ENCODE measurements around the gene IQGAP2. TPM values are rescaled to one million over a fixed set of nuclear protein-coding genes. Genes with fewer than 3 reads are reported as not detected.
A peak's percentile ranks its signal among the peaks of the same experiment; 100 is the strongest.
"Not testable (repeated sequence)": the region's sequence is repeated elsewhere in the genome, so short reads cannot be mapped to it uniquely, and the experiment has no call there.

IQGAP2 gene
- total RNA-seq, 1 donor from 2014 or later: 8.8 TPM

DNA sequence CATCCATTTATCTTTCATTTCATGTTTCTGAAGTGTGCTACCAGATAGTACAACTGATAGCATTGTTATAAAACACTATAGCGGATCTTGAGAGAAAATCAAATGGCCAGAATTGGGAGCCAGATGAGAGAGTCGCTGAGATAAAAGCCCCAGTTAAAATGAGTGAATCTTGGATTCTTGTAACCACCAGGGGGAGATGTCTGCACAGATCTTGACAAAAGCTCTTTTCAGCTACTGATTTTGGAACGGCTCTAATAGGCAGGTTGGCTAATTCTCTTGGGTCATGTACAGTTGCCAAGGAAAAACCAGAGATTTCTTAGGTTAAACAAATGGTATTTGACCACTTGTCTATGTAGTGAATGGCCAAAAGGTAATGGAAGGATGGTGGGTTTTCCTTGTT is 198.4 kb downstream of the IQGAP2 start:
- DNase-seq (ENCODE audit: extremely low spot score, unreplicated experiment): no peak
- no peaks in the 10 kb centered on the region for H3K36me3 Mint-ChIP-seq (ENCODE audit: unreplicated experiment)
- TF ChIP-seq, protein P1, sequence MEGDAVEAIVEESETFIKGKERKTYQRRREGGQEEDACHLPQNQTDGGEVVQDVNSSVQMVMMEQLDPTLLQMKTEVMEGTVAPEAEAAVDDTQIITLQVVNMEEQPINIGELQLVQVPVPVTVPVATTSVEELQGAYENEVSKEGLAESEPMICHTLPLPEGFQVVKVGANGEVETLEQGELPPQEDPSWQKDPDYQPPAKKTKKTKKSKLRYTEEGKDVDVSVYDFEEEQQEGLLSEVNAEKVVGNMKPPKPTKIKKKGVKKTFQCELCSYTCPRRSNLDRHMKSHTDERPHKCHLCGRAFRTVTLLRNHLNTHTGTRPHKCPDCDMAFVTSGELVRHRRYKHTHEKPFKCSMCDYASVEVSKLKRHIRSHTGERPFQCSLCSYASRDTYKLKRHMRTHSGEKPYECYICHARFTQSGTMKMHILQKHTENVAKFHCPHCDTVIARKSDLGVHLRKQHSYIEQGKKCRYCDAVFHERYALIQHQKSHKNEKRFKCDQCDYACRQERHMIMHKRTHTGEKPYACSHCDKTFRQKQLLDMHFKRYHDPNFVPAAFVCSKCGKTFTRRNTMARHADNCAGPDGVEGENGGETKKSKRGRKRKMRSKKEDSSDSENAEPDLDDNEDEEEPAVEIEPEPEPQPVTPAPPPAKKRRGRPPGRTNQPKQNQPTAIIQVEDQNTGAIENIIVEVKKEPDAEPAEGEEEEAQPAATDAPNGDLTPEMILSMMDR (IDR thresholded peaks at IDR 0.05): peak; percentile 84

GRCh38 chr5:76602094-76602726 is 199.1 kb downstream of the IQGAP2 start:
- DNase-seq (ENCODE audit: extremely low spot score, unreplicated experiment): no peak
- H3K27ac Mint-ChIP-seq (ENCODE audit: unreplicated experiment): no peak overlapping the region

More for the DNA sequence above, 198.4 kb downstream of the IQGAP2 start:
- Mint-ChIP-seq H3K27me3 (ENCODE audit: unreplicated experiment) (no peaks in the 10 kb centered on the region), H3K9me3 (ENCODE audit: unreplicated experiment) (peaks cover 3% of the 10 kb centered on the region), H3K4me1 (ENCODE audit: unreplicated experiment) (peaks cover 39% of the 10 kb centered on the region), H3K4me3 (ENCODE audit: unreplicated experiment) (no peak overlapping the region), H3K27ac (ENCODE audit: unreplicated experiment) (no peak overlapping the region)

GRCh38 chr5:76603991-76604390 is 200.9 kb downstream of the IQGAP2 start:
- H3K27ac Mint-ChIP-seq (ENCODE audit: unreplicated experiment): not testable (repeated sequence)

More at GRCh38 chr5:76602094-76602726, 199.1 kb downstream of the IQGAP2 start:
- Mint-ChIP-seq H3K4me1 (ENCODE audit: unreplicated experiment) (peaks cover 47% of the 10 kb centered on the region), H3K36me3 (ENCODE audit: unreplicated experiment) (no peaks in the 10 kb centered on the region), H3K9me3 (ENCODE audit: unreplicated experiment) (peaks cover 3% of the 10 kb centered on the region), H3K27me3 (ENCODE audit: unreplicated experiment) (no peaks in the 10 kb centered on the region), H3K4me3 (ENCODE audit: unreplicated experiment) (no peak overlapping the region)
- TF ChIP-seq, protein P1 (IDR thresholded peaks at IDR 0.05): peak; percentile 56

GRCh38 chr5:76604838-76605237 is 201.8 kb downstream of the IQGAP2 start:
- no peak for DNase-seq (ENCODE audit: extremely low spot score, unreplicated experiment)
- Mint-ChIP-seq H3K36me3 (ENCODE audit: unreplicated experiment) (no peaks in the 10 kb centered on the region), H3K27me3 (ENCODE audit: unreplicated experiment) (no peaks in the 10 kb centered on the region), H3K4me1 (ENCODE audit: unreplicated experiment) (peaks cover 57% of the 10 kb centered on the region), H3K27ac (ENCODE audit: unreplicated experiment) (peak overlapping the region; percentile 76), H3K4me3 (ENCODE audit: unreplicated experiment) (no peak overlapping the region), H3K9me3 (ENCODE audit: unreplicated experiment) (peaks cover 3% of the 10 kb centered on the region)
- TF ChIP-seq, protein P1 (IDR thresholded peaks at IDR 0.05): no peak

More at GRCh38 chr5:76603991-76604390, 200.9 kb downstream of the IQGAP2 start:
- H3K9me3 Mint-ChIP-seq (ENCODE audit: unreplicated experiment); H3K27me3 Mint-ChIP-seq (ENCODE audit: unreplicated experiment); H3K4me3 Mint-ChIP-seq (ENCODE audit: unreplicated experiment); DNase-seq (ENCODE audit: extremely low spot score, unreplicated experiment); H3K36me3 Mint-ChIP-seq (ENCODE audit: unreplicated experiment): not testable (repeated sequence)
- H3K4me1 Mint-ChIP-seq (ENCODE audit: unreplicated experiment): peaks cover 54% of the 10 kb centered on the region

DNA sequence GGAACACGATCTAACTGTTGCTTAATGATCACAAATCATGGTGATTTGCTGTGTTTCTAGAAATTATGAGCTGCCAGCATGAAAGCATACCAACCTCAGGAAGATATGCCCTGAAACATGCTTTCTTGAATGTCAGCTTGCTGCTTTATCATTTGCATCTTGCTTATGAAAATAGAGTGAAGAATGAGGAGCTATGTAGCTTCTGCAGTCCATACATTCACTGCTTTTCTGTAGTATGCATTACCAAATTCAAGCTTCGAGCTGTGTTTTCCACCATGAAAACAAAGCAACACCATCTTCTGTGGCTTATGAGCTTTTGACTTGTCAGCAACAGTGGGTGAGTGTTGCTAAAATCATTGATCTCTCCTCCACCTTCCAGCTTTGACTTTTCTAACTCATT is 203.6 kb downstream of the IQGAP2 start:
- TF ChIP-seq, protein P1 (IDR thresholded peaks at IDR 0.05): no peak
- DNase-seq (ENCODE audit: extremely low spot score, unreplicated experiment): no peak
- Mint-ChIP-seq H3K9me3 (ENCODE audit: unreplicated experiment) (peaks cover 3% of the 10 kb centered on the region), H3K27ac (ENCODE audit: unreplicated experiment) (no peak overlapping the region), H3K4me1 (ENCODE audit: unreplicated experiment) (peaks cover 58% of the 10 kb centered on the region), H3K27me3 (ENCODE audit: unreplicated experiment) (no peaks in the 10 kb centered on the region), H3K36me3 (ENCODE audit: unreplicated experiment) (no peaks in the 10 kb centered on the region), H3K4me3 (ENCODE audit: unreplicated experiment) (no peak overlapping the region)
